ENCODE measurements around the gene PPFIA3.
A peak's percentile ranks its signal among the peaks of the same experiment; 100 is the strongest.
"Not testable (repeated sequence)": the region's sequence is repeated elsewhere in the genome, so short reads cannot be mapped to it uniquely, and the experiment has no call there.

Gene PPFIA3

GRCh38 chr19:49150106-49150943 lies 31.0 kb downstream of the PPFIA3 start:
- DNase-seq: no peak

GRCh38 chr19:49150944-49151243 lies 31.6 kb downstream of the PPFIA3 start:
- DNase-seq: no peak

DNA sequence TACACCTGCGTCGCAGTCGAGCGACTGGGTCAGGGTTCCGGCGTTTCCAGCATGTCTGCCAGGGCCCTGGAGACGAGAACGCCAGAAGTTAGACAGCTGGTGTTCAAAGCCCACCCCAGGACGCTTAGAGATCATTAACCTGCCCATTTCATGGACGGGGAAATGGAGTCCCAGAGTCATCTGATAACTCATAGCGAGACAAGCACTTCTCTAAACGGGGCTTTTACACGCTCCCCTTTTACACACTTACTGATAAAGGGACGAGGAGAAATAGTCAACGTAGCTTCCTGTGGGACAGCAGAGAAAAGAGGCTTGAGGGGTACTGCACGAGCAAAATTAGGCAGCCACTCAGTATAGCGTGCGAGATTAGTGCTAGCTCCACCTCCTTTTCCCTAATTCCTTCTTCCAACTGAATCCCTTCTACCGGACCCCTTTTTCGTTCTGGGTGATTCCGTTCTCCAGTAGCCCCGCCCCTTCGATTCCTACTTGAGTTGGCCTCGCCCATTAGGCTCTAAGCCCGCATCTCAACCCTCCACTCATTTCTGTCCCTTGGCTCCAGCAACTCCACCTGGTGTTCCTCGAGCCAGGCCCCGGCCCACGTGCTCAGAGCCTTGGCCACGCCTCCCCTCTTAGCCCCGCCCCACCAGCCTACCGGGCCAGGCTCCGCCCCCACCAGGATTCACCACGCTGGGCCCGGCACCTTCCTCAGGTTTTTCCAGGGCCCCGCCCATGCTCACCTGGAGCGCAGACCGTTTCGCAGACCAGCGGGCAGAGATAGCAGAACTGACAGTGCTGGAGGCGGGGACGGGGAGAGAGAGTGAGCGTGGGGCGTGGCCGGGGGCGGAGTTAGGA lies 32.1 kb downstream of the PPFIA3 start:
- DNase-seq: no peak

GRCh38 chr19:49152119-49152550 lies 32.8 kb downstream of the PPFIA3 start:
- no peak for DNase-seq

- DNase-seq: no peak
Measured at GRCh38 chr19:49153167-49153809, 33.9 kb downstream of the PPFIA3 start.

GRCh38 chr19:49154279-49154678 lies 34.9 kb downstream of the PPFIA3 start:
- no peak for DNase-seq

DNA sequence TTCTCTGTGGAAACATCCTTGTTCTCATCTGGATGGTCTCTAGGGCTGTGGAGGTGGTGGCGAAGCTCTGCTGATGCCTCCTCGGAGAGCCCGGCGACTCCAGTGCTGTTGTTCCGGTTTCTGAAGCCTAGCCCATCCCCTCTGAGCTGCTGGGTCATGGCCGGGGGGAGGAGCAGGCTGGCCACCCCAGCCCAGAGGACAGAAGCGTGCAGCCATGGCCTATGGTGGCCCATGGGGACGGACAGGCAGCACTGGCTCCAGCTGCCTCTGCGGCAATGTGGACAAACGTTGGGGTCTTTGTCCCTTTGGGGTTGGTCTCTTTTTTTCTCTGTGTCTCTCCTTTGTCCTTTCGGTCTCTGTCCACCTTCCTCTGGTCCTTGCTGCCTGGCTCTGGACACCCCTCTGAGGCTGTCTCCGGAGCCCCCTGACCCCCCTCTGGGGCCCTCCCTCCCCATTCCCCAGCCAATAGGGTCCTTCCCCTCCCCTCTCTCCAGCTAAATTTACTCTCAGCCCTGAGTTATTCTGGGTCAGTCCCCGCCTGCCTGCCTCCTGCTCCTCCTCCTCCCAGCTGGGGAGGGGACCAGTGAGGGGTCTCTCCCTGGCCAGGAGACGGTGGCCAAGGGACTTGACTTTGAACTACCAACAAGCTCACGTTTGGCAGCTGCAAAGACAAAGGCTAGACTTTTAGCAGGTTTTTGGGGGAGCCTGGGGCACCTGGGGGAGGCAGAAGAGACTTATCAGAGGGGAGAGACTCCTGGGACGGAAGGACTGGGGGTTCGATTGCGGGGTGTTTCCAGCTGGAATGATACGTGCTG lies 35.9 kb downstream of the PPFIA3 start, which contains the start of gene HRC:
Gene HRC (minus strand): TSS at position 392 of the 815 bp plus-strand sequence. CDS start 159 bp downstream, at position 233.
- no peak for DNase-seq

- no peak for DNase-seq
Measured at GRCh38 chr19:49155820-49156346, 36.5 kb downstream of the PPFIA3 start.

- DNase-seq: peak; percentile 44 to 56
Measured at GRCh38 chr19:49157445-49158224, 38.3 kb downstream of the PPFIA3 start, which contains the start of gene TRPM4. TRPM4 (plus strand) TSS chr19:49157792; CDS start chr19:49157867, 75 bp downstream.

- DNase-seq: no peak
Measured at GRCh38 chr19:49160450-49161189, 41.3 kb downstream of the PPFIA3 start.

DNA sequence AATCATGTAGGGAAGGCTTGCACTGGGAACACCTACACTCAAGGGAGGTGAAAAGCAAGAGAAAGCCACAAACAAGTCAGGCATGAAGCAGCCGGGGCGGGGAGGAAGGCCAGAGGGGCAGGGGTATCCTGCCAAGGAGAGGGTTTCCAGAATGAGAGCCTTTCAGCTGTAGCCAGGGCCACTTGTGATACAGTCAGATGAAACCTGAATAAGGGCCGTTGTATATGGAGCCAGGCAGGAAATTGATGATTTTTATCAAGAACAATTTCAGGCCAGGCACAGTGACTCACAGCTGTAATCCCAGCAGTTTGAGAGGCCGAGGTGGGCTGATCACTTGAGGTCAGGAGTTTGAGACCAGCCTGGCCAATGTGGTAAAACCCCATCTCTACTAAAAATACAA lies 42.6 kb downstream of the PPFIA3 start:
- DNase-seq: no peak

DNA sequence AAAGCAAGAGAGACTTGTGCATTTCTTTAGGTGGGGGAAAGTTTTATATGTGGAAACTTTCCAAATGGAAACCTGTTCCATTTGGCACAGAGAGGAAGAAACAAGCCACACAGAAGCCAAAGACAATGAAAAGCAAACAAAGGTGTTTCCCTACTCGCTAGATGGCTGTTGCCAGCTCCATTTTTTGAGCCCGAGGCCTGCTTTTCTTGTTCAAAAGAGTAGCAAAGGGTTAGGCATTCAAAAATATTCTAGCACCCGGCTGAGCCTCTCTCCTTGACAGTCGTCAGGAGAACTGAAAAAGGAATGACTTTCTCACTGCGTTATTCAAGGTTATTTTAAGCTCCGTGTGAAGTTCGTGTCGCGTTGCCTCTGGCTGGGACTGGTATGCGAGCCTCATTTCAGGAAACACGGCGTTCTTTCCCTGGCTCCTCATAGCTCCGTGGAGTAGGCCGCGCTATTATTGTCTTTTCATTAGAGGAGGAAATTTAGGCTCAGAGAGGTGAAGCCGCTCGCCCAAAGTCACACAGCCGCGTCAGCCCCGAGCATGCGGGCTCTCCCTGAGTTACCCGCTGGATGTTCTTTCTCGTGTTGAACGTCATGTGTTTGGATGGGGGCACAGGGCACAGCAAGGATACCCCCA lies 45.9 kb downstream of the PPFIA3 start:
- DNase-seq: no peak

DNA sequence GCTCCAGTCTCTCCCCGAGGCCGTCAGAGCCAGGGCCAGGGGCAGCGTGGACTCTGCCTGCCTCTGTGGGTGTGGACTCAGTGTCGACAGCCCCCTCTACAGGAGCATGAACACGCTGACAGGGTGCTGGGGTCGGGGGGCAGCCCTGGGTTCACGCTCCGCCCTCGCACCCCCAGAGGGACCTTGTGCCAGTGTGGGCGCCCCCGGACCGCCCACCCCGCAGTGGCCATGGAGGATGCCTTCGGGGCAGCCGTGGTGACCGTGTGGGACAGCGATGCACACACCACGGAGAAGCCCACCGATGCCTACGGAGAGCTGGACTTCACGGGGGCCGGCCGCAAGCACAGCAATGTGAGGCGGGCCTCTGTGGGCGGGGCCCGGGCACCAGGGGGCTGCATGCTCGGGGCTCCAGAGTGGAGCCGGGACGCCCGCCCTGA lies 46.5 kb downstream of the PPFIA3 start:
- DNase-seq: no peak

DNA sequence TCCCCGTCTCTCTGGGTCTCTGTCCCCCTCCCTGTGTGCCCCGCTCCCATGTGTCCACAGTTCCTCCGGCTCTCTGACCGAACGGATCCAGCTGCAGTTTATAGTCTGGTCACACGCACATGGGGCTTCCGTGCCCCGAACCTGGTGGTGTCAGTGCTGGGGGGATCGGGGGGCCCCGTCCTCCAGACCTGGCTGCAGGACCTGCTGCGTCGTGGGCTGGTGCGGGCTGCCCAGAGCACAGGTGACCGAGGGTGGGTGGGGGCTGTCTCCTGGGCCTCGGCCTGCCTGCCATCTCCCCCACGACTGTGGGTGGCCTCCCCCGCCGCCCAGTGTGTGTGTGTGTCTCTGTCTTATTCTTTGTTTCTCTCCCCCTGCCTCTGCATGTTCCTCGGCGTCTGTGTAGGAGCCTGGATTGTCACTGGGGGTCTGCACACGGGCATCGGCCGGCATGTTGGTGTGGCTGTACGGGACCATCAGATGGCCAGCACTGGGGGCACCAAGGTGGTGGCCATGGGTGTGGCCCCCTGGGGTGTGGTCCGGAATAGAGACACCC lies 48.6 kb downstream of the PPFIA3 start:
- no peak for DNase-seq

GRCh38 chr19:49168421-49168820 lies 49.1 kb downstream of the PPFIA3 start:
- no peak for DNase-seq

GRCh38 chr19:49173198-49173597 lies 53.9 kb downstream of the PPFIA3 start:
- DNase-seq: no peak

- DNase-seq: no peak
Measured at GRCh38 chr19:49180659-49181058, 61.3 kb downstream of the PPFIA3 start.

- DNase-seq: not testable (repeated sequence)
Measured at GRCh38 chr19:49182010-49182847, 62.9 kb downstream of the PPFIA3 start.
